Heart left ventricle (tissue), 13 donors: ENCODE measurements around the gene CRIP1.

Experiments used
- POLR2A ChIP-seq, 2 donors: fragments of 450-650 bp; IDR thresholded peaks; one replicate each; pipeline ENCODE4 v1.6.1; 2017; ENCODE audit warnings: antibody characterized with exemption in 2 of 2, mild to moderate bottlenecking in 2 of 2, moderate library complexity in 2 of 2
- TF ChIP-seq, protein P1 (sequence below), 12 donors: fragments of 200-600 bp; sonication (generic) in 4 of 12; IDR thresholded peaks; one replicate each; pipeline versions ENCODE4 v1.5.0 to v1.8.0; 2018 to 2022; ENCODE audit warnings: antibody characterized with exemption in 12 of 12, mild to moderate bottlenecking in 5 of 12
- donor health status: ischemic (EF 13 %, LVEDD 7.1; RV severe dilation, severe dysfunction).
- donor health status: DM: no; HTN: yes; CAD: no.
- donor health status: DM: no; HTN: no; CAD: no.
- donor health status: ischemic (EF 25% LVEDD 6.9; RV normal size, moderate dysfunction).
- donor health status: ischemic (EF 25% LVEDD 5.7; RV mildly dilated, moderate dysfunction).
- donor health status: ischemic (EF 35%, LVEDD 5.7; RV mildly dilated, moderate dysfunction).
- donor health status: nonischemic (EF 11% LVEDD 7.7; RV severe dilation, severe dysfunction).
- donor health status: DM: yes; HTN: yes; CAD: no.
- donor health status: PGD.
- donor health status: ischemic (EF 29% LVEDD 5.4; RV normal size, mild dysfunction).
- donor health status: nonischemic (EF 23%, LVEDD 6.1; RV moderate dilation, normal function).

DNA sequence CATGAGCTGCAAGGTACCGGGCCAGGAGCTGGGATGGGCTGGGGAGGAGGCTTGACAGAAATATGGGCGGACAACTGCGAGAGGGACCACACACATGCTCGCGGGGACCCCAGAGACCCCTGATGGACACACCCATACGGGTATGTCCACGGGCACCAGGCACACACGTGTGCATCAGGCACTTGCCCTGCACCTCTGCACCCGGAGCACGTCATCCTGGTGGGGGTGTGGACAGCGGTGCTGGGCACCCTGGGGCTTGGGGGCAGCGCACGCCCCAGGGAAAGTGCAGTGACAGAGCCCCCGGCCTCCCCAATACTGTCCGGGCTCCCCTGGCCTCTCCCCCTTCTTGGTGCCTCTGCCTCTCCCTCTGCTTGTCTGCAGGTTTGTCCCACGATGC, 1.7 kb upstream of the CRIP1 start:
- TF ChIP-seq, protein P1, sequence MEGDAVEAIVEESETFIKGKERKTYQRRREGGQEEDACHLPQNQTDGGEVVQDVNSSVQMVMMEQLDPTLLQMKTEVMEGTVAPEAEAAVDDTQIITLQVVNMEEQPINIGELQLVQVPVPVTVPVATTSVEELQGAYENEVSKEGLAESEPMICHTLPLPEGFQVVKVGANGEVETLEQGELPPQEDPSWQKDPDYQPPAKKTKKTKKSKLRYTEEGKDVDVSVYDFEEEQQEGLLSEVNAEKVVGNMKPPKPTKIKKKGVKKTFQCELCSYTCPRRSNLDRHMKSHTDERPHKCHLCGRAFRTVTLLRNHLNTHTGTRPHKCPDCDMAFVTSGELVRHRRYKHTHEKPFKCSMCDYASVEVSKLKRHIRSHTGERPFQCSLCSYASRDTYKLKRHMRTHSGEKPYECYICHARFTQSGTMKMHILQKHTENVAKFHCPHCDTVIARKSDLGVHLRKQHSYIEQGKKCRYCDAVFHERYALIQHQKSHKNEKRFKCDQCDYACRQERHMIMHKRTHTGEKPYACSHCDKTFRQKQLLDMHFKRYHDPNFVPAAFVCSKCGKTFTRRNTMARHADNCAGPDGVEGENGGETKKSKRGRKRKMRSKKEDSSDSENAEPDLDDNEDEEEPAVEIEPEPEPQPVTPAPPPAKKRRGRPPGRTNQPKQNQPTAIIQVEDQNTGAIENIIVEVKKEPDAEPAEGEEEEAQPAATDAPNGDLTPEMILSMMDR (IDR thresholded peaks at IDR 0.05): no peak
- TF ChIP-seq POLR2A (IDR thresholded peaks at IDR 0.05): no peak
